AG04450 (cell line): ENCODE data around the gene FOXO6. TPM values are rescaled to one million over a fixed set of nuclear protein-coding genes. Genes with fewer than 3 reads are reported as not detected.

ENCODE experiments used
- CTCF ChIA-PET: fragments of 300-600, 350-600 bp; formaldehyde crosslinking; extraction: SDS; loops from one replicate; lab custom pipeline; 2022; ENCODE audit warnings: antibody characterized with exemption, inconsistent platforms; lab: Charles Lee
- POLR2A ChIA-PET: fragments of 350-600 bp; formaldehyde crosslinking; extraction: SDS; loops from one replicate; lab custom pipeline; 2021; ENCODE audit warnings: antibody characterized with exemption, inconsistent platforms; lab: Yijun Ruan, JAX
- DNase-seq: peaks from one replicate; pipeline ENCODE4 v3.0.0-alpha.2; 2011; ENCODE audit warnings: low read depth, low spot score
- H3K27ac ChIP-seq: one replicate; pipeline ENCODE4 v1.5.1; 2012; ENCODE audit warnings: low read depth, low read length, control low read depth
- H3K27me3 ChIP-seq: one replicate; pipeline ENCODE4 v1.6.0; 2012; ENCODE audit warnings: low read length; ENCODE audit not compliant: control insufficient read depth, insufficient read depth
- H3K4me3 ChIP-seq: 2 replicates; pipeline ENCODE4 v1.5.1; 2011; ENCODE audit warnings: mild to moderate bottlenecking, low read depth, low read length, control low read depth
- H3K9me3 ChIP-seq: 2 replicates; pipeline ENCODE4 v1.5.1; 2012; ENCODE audit warnings: low read length; ENCODE audit not compliant: control insufficient read depth, insufficient read depth
- CTCF ChIP-seq: IDR thresholded peaks from 2 replicates; pipeline ENCODE4 v1.5.1; 2011; ENCODE audit warnings: low read depth, low read length, control low read depth, inconsistent platforms
- polyA plus RNA-seq: library from polyadenylated mRNA; depleted of rRNA; stranded (reverse); fragments of >200 nt; gene quantifications from 2 replicates; pipeline ENCODE4 v1.2.3, GENCODE V29; 2011

FOXO6 gene
- polyA plus RNA-seq, 1 experiment, result not detected

GRCh38 chr1:41427122-41427913, 66.1 kb downstream of the FOXO6 start:
- H3K27me3 ChIP-seq, result peaks cover 4% of the 10 kb centered on the region
- ChIA-PET POLR2A (no interaction called here), CTCF (interaction anchor here (0.6 to 2.8 kb wide), 2 partner anchors 10 to 545 kb away, joined by 4 to 11 read pairs; no protein-coding TSS in a partner anchor)
- no peaks in the 10 kb centered on the region; the same call in 1 of the 2 replicates for H3K9me3 ChIP-seq
- DNase-seq, result no peak
- H3K27ac ChIP-seq, result no peak overlapping the region
- TF ChIP-seq CTCF, result no peak
- no peak overlapping the region for H3K4me3 ChIP-seq

GRCh38 chr1:41427916-41428737, 66.9 kb downstream of the FOXO6 start:
- H3K27ac ChIP-seq, result no peak overlapping the region
- ChIA-PET CTCF (interaction anchor here (2.8 kb wide), 1 partner anchor 10 kb away, joined by 11 read pairs; no protein-coding TSS in a partner anchor), POLR2A (no interaction called here)
- no peak for DNase-seq
- H3K9me3 ChIP-seq, result no peaks in the 10 kb centered on the region; the same call in 1 of the 2 replicates
- H3K27me3 ChIP-seq, result peaks cover under 1% of the 10 kb centered on the region
- no peak for TF ChIP-seq CTCF
- no peak overlapping the region for H3K4me3 ChIP-seq

GRCh38 chr1:41428738-41429640, 67.8 kb downstream of the FOXO6 start:
- ChIA-PET CTCF (interaction anchor here (1.0 to 2.8 kb wide), 2 partner anchors 11 to 88 kb away, joined by 3 to 11 read pairs; no protein-coding TSS in a partner anchor), POLR2A (no interaction called here)
- TF ChIP-seq CTCF, result no peak
- H3K27ac ChIP-seq, result no peak overlapping the region
- H3K4me3 ChIP-seq, result no peak overlapping the region
- DNase-seq, result no peak
- no peaks in the 10 kb centered on the region for H3K27me3 ChIP-seq
- H3K9me3 ChIP-seq, result no peaks in the 10 kb centered on the region; the same call in 1 of the 2 replicates

DNA sequence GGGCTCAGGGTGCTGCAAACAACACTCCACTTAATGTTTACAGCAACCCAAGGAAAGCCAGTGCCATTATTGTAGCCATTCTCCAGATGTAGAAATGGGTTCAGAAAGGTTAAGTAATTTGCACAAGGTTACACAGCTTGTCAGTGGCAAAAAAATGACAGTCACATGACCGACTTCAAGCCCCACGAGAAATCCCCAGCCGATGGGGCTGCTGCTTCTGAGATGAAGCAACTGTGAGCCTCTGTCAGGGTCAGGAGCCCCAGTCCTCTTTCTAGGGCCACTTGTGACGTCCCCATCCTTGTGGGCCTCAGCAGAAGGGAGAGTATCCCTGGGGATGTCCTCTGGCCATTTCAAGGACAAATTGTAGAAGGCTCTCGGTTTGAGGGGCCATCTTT, 68.4 kb downstream of the FOXO6 start:
- POLR2A ChIA-PET, result no interaction called here
- no peaks in the 10 kb centered on the region; the same call in 1 of the 2 replicates for H3K9me3 ChIP-seq
- DNase-seq, result no peak
- CTCF ChIA-PET, result interaction anchor here (1.0 to 2.8 kb wide), 2 partner anchors 12 to 87 kb away, joined by 3 to 11 read pairs; no protein-coding TSS in a partner anchor
- no peak overlapping the region for H3K4me3 ChIP-seq
- no peak overlapping the region for H3K27ac ChIP-seq
- H3K27me3 ChIP-seq, result no peaks in the 10 kb centered on the region
- no peak for TF ChIP-seq CTCF
